Loucy (cell line): ENCODE results near the gene MGLL.

Experiments
- CTCF ChIP-seq: fragments of 200-600 bp; sonication (generic); conservative IDR thresholded peaks from 2 replicates; pipeline ENCODE4 v1.5.1; 2014; ENCODE audit warnings: mild to moderate bottlenecking, antibody characterized with exemption, low read length
- EZH2phosphoT487 ChIP-seq: fragments of 200-600 bp; IDR thresholded peaks from 2 replicates; pipeline ENCODE4 v1.6.1; 2018; ENCODE audit warnings: antibody characterized with exemption, mild to moderate bottlenecking, moderate library complexity, borderline replicate concordance

DNA sequence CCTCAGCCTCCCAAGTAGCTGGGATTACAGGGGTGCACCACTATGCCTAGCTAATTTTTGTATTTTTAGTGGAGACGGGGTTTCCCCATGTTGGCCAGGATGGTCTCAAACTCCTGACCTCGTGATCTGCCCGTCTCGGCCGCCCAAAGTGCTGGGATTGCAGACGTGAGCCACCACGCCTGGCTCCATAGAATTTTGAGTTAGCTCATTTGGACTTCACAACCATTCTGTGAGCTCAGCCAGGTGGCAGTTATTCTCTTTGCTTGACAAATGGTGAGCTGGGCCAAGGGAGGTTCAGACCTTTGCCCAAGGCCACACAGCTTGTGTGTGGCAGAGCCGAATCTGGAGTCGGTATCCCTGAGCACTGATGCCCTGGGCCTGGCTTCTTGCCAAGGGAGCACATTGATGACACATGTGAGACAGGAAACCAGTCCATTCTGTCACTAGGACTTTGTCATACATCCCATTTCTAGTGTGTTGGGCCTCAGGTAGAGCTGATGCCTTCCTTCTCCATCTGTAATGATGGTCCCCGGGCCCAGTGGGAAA, 175.7 kb downstream of the MGLL start:
- TF ChIP-seq EZH2phosphoT487 (no peak), CTCF (no peak)
